IMR-90 (cell line): ENCODE results near the gene ACTA2. TPM values are rescaled to one million over a fixed set of nuclear protein-coding genes. Genes with fewer than 3 reads are reported as not detected.

Experiments
- ATAC-seq: fragments of 200-7000 bp; cut with Tn5 transposase; 2 replicates; pipeline ENCODE4 v1.9.1; 2020; ENCODE audit warnings: low read depth, mild to moderate bottlenecking, moderate library complexity
- BruUV-seq: library from RNA; stranded (reverse); fragments of 400-500 nt; replicated peaks from 2 replicates; lab custom pipeline; 2021; lab: Mats Ljungman, UMichigan
- CTCF ChIA-PET: fragments of 300-600 bp; formaldehyde crosslinking; extraction: SDS; loops from one replicate; lab custom pipeline; 2021; ENCODE audit warnings: antibody characterized with exemption; lab: Yijun Ruan, JAX
- POLR2A ChIA-PET: fragments of 300-600 bp; sonication (Branson Sonifier 250); formaldehyde crosslinking; loops from one replicate; lab custom pipeline; 2022; ENCODE audit warnings: antibody characterized with exemption; ENCODE audit not compliant: unreplicated experiment; lab: Charles Lee
- DNase-seq: peaks from one replicate; pipeline ENCODE4 v3.0.0; 2013
- H2AFZ ChIP-seq: replicated peaks from 2 replicates; pipeline ENCODE3; 2013; ENCODE audit warnings: low read length, mild to moderate bottlenecking; ENCODE audit not compliant: poor library complexity
- H2AK5ac ChIP-seq: 2 replicates; pipeline ENCODE4 v1.6.1; 2013; ENCODE audit warnings: low read depth, low read length, inconsistent platforms
- H2AK9ac ChIP-seq: replicated peaks from 2 replicates; pipeline ENCODE3; 2013; ENCODE audit warnings: mild to moderate bottlenecking, low read depth, low read length, moderate library complexity; ENCODE audit not compliant: poor library complexity
- H2BK120ac ChIP-seq: 2 replicates; pipeline ENCODE4 v1.6.1; 2013; ENCODE audit warnings: low read depth, low read length, inconsistent platforms
- H2BK15ac ChIP-seq: 3 replicates; pipeline ENCODE4 v1.6.1; 2013; ENCODE audit warnings: low read depth, low read length, inconsistent platforms
- H2BK20ac ChIP-seq: 2 replicates; pipeline ENCODE4 v1.6.1; 2013; ENCODE audit warnings: low read depth, mild to moderate bottlenecking, inconsistent platforms, low read length, moderate library complexity
- H2BK5ac ChIP-seq: 2 replicates; pipeline ENCODE4 v1.6.1; 2013; ENCODE audit warnings: mild to moderate bottlenecking, low read depth, low read length, inconsistent platforms; ENCODE audit not compliant: poor library complexity, severe bottlenecking
- H3K14ac ChIP-seq: replicated peaks from 2 replicates; pipeline ENCODE4 v1.6.1; 2013; ENCODE audit warnings: low read depth, low read length, inconsistent platforms
- H3K18ac ChIP-seq: 2 replicates; pipeline ENCODE4 v1.6.1; 2013; ENCODE audit warnings: low read depth, low read length, control low read depth
- H3K23ac ChIP-seq: 2 replicates; pipeline ENCODE4 v1.6.1; 2013; ENCODE audit warnings: low read depth, low read length, inconsistent platforms
- H3K27ac ChIP-seq: 2 replicates; pipeline ENCODE4 v1.5.1; 2013; ENCODE audit warnings: mild to moderate bottlenecking, control low read depth, low read length; ENCODE audit not compliant: insufficient read depth
- H3K27me3 ChIP-seq: 2 replicates; pipeline ENCODE4 v1.6.1; 2013; ENCODE audit warnings: low read length; ENCODE audit not compliant: control insufficient read depth, insufficient read depth
- H3K36me3 ChIP-seq: 2 replicates; pipeline ENCODE4 v1.6.1; 2013; ENCODE audit warnings: low read length, mixed read lengths; ENCODE audit not compliant: control insufficient read depth, insufficient read depth
- H3K4ac ChIP-seq: 2 replicates; pipeline ENCODE4 v1.6.1; 2013; ENCODE audit warnings: low read depth, low read length, inconsistent platforms
- H3K4me1 ChIP-seq: 2 replicates; pipeline ENCODE4 v1.6.1; 2013; ENCODE audit warnings: low read length, mixed read lengths; ENCODE audit not compliant: control insufficient read depth, insufficient read depth
- H3K4me2 ChIP-seq: 2 replicates; pipeline ENCODE4 v1.6.1; 2013; ENCODE audit warnings: low read depth, mild to moderate bottlenecking, control low read depth, low read length, moderate library complexity
- H3K4me3 ChIP-seq: 2 replicates; pipeline ENCODE4 v1.5.1; 2013; ENCODE audit warnings: low read depth, mild to moderate bottlenecking, control low read depth, low read length, moderate library complexity; ENCODE audit not compliant: insufficient read depth
- H3K56ac ChIP-seq: 2 replicates; pipeline ENCODE4 v1.6.1; 2013; ENCODE audit warnings: low read length, inconsistent platforms; ENCODE audit not compliant: insufficient read depth; ENCODE audit errors: extremely low read depth
- H3K79me1 ChIP-seq, 2 experiments: 2 replicates each; pipeline ENCODE4 v1.6.1; 2013; ENCODE audit warnings: low read length in 2 of 2, inconsistent platforms in 1 of 2, low read depth in 1 of 2
- H3K9ac ChIP-seq: 2 replicates; pipeline ENCODE4 v1.6.1; 2013; ENCODE audit warnings: low read depth, low read length, control low read depth
- H3K9me1 ChIP-seq: 2 replicates; pipeline ENCODE4 v1.6.1; 2013; ENCODE audit warnings: low read length, inconsistent platforms; ENCODE audit not compliant: insufficient read depth
- H3K9me3 ChIP-seq: 2 replicates; pipeline ENCODE4 v1.6.1; 2013; ENCODE audit warnings: low read length; ENCODE audit not compliant: control insufficient read depth, insufficient read depth
- H4K20me1 ChIP-seq: 2 replicates; pipeline ENCODE4 v1.6.1; 2013; ENCODE audit warnings: low read length, inconsistent platforms; ENCODE audit not compliant: insufficient read depth
- H4K5ac ChIP-seq: 2 replicates; pipeline ENCODE4 v1.6.1; 2013; ENCODE audit warnings: mild to moderate bottlenecking, low read depth, low read length, control low read depth
- H4K8ac ChIP-seq, 2 experiments: 2 replicates each; pipeline ENCODE4 v1.6.1; 2013; ENCODE audit warnings: low read depth in 2 of 2, low read length in 2 of 2, control low read depth in 1 of 2, inconsistent platforms in 1 of 2
- H4K91ac ChIP-seq: 2 replicates; pipeline ENCODE4 v1.6.1; 2013; ENCODE audit warnings: low read depth, low read length, inconsistent platforms; ENCODE audit not compliant: insufficient read depth
- CEBPB ChIP-seq: IDR thresholded peaks from 2 replicates; pipeline ENCODE4 v1.6.1; 2012; ENCODE audit warnings: low read depth, low read length, improper control_type of control experiment
- RFX5 ChIP-seq: IDR thresholded peaks from 2 replicates; pipeline ENCODE4 v1.8.0; 2012; ENCODE audit warnings: low read depth, mild to moderate bottlenecking, low read length, moderate library complexity
- WGBS, 2 experiments: methylation state at CpG; one replicate each; pipeline versions ENCODE4 v1.1.5 to v1.1.7; 2013; ENCODE audit warnings: missing lambda C conversion rate in 2 of 2; ENCODE audit not compliant: insufficient read length in 1 of 2; ENCODE audit errors: extremely low coverage in 2 of 2; 5-methylcytosine and 5-hydroxymethylcytosine counted together
- dilution Hi-C: fragments of 300-500 bp; cut with HindIII; formaldehyde crosslinking; loops from one replicate; pipeline ENCODE4 v1.14.3; 2018; ENCODE audit warnings: low sequenced_read_pairs; ENCODE audit not compliant: unreplicated experiment
- in situ Hi-C: fragments of 300-500 bp; cut with MboI; formaldehyde crosslinking; loops from 3 replicates; pipeline ENCODE4 v1.14.3; 2019; ENCODE audit warnings: low sequenced_read_pairs, inconsistent platforms, mixed read lengths
- intact Hi-C: fragments of 100-400 bp; cut with micrococcal nuclease; formaldehyde crosslinking; loops from 2 replicates; pipeline ENCODE4 v1.10.0; 2022
- polyA plus RNA-seq, 3 experiments: library from polyadenylated mRNA; depleted of rRNA; stranded (reverse); fragments of >200 nt; gene quantifications; 2 replicates each; pipeline ENCODE4 v1.2.3, GENCODE V29; 2012; ENCODE audit warnings: low replicate concordance in 1 of 3
- total RNA-seq: library from RNA; depleted of rRNA; stranded (reverse); fragments of >200 nt; gene quantifications from 2 replicates; pipeline ENCODE4 v1.2.3, GENCODE V29; 2012

Gene ACTA2
- total and polyA plus RNA-seq, 2 of the 4 experiments (the other 2 are of a cell fraction), result 978 to 1,235 TPM

DNA sequence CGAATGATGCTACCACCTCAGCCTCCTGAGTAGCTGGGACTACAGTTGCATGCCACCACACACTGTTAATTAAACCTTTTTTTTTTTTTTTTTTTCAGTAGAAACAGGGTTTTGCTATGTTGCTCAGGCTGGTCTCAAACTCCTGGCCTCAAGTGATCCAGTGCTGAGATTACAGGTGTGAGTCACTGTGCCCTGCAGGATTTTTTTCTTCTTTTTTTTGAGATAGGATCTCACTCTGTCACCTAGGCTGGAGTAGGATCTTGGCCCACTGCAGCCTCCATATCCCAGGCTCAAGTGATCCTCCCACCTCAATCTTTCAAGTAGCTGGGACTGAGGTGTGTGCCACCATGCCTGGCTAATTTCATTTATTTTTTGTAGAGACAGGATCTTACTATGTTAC lies 6.4 kb downstream of the ACTA2 start:
- TF ChIP-seq RFX5 (no peak), CEBPB (no peak)
- Histone ChIP-seq H3K79me1 (peaks cover 16 to 48% of the 10 kb centered on the region in 2 experiments; a peak in 3 of 4 replicates), H4K91ac (no peak overlapping the region), H3K9me3 (no peaks in the 10 kb centered on the region), H2AK5ac (no peak overlapping the region), H2BK120ac (no peak overlapping the region), H3K27ac (no peak overlapping the region), H3K4ac (no peak overlapping the region), H2AK9ac (no peak overlapping the region), H3K9me1 (peaks cover 10% of the 10 kb centered on the region), H3K14ac (no peak overlapping the region), H2BK15ac (no peak overlapping the region), H3K18ac (no peak overlapping the region), H3K9ac (no peak overlapping the region), H4K8ac (no peak overlapping the region), H3K27me3 (no peaks in the 10 kb centered on the region), H3K4me1 (peaks cover 9% of the 10 kb centered on the region), H2BK5ac (no peak overlapping the region), H3K56ac (no peak overlapping the region), H2AFZ (no peak overlapping the region), H2BK20ac (no peak overlapping the region), H3K4me2 (no peak overlapping the region), H3K23ac (no peak overlapping the region), H3K36me3 (peaks cover 39% of the 10 kb centered on the region), H4K20me1 (peaks cover 52% of the 10 kb centered on the region), H4K5ac (no peak overlapping the region), H3K4me3 (no peak overlapping the region)
- no TSS peak for BruUV-seq
- ChIA-PET CTCF (interaction anchor here (0.6 to 1.9 kb wide), 3 partner anchors 13 to 1634 kb away, joined by 4 to 7 read pairs (median 6); no protein-coding TSS in a partner anchor), POLR2A (interaction anchor here (0.7 kb wide), 1 partner anchor 81 kb away, joined by 3 read pairs; no protein-coding TSS in a partner anchor)
- in situ Hi-C loops, result no loop called here
- WGBS, 2 experiments, result no CpG with 5 or more reads among the region's 1 CpG
- ATAC-seq (no peak), DNase-seq (no peak)
- dilution Hi-C loops, result no loop called here
- intact Hi-C loops, result no loop called here
